Panc1 (cell line): ENCODE results near the gene SCO2.

Experiments used
- POLR2AphosphoS5 ChIP-seq: IDR thresholded peaks from 2 replicates; pipeline ENCODE4 v1.6.1; 2012; ENCODE audit warnings: mild to moderate bottlenecking, low read depth, low read length, moderate library complexity
- SIN3A ChIP-seq: IDR thresholded peaks from 2 replicates; pipeline ENCODE4 v1.6.1; 2012; ENCODE audit warnings: low read depth, mild to moderate bottlenecking, low read length, moderate library complexity, borderline replicate concordance; ENCODE audit not compliant: insufficient read depth
- TCF7L2 ChIP-seq: IDR thresholded peaks from 2 replicates; pipeline ENCODE4 v1.6.1; 2011; ENCODE audit warnings: mild to moderate bottlenecking, low read depth, low read length, inconsistent platforms
- TF ChIP-seq, protein P1 (sequence below): fragments of 450-650 bp; IDR thresholded peaks from 2 replicates; pipeline ENCODE4 v1.5.1; 2017; ENCODE audit warnings: mild to moderate bottlenecking
- TF ChIP-seq, protein P2 (sequence below), 2 experiments: IDR thresholded peaks; 2 replicates each; pipeline ENCODE4 v1.6.1; 2011 to 2012; ENCODE audit warnings: low read depth in 2 of 2, control low read depth in 1 of 2, low read length in 1 of 2, mild to moderate bottlenecking in 1 of 2, moderate library complexity in 1 of 2; ENCODE audit not compliant: insufficient read depth in 1 of 2

- TF ChIP-seq, protein P1, sequence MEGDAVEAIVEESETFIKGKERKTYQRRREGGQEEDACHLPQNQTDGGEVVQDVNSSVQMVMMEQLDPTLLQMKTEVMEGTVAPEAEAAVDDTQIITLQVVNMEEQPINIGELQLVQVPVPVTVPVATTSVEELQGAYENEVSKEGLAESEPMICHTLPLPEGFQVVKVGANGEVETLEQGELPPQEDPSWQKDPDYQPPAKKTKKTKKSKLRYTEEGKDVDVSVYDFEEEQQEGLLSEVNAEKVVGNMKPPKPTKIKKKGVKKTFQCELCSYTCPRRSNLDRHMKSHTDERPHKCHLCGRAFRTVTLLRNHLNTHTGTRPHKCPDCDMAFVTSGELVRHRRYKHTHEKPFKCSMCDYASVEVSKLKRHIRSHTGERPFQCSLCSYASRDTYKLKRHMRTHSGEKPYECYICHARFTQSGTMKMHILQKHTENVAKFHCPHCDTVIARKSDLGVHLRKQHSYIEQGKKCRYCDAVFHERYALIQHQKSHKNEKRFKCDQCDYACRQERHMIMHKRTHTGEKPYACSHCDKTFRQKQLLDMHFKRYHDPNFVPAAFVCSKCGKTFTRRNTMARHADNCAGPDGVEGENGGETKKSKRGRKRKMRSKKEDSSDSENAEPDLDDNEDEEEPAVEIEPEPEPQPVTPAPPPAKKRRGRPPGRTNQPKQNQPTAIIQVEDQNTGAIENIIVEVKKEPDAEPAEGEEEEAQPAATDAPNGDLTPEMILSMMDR, result no peak
- TF ChIP-seq, protein P2, sequence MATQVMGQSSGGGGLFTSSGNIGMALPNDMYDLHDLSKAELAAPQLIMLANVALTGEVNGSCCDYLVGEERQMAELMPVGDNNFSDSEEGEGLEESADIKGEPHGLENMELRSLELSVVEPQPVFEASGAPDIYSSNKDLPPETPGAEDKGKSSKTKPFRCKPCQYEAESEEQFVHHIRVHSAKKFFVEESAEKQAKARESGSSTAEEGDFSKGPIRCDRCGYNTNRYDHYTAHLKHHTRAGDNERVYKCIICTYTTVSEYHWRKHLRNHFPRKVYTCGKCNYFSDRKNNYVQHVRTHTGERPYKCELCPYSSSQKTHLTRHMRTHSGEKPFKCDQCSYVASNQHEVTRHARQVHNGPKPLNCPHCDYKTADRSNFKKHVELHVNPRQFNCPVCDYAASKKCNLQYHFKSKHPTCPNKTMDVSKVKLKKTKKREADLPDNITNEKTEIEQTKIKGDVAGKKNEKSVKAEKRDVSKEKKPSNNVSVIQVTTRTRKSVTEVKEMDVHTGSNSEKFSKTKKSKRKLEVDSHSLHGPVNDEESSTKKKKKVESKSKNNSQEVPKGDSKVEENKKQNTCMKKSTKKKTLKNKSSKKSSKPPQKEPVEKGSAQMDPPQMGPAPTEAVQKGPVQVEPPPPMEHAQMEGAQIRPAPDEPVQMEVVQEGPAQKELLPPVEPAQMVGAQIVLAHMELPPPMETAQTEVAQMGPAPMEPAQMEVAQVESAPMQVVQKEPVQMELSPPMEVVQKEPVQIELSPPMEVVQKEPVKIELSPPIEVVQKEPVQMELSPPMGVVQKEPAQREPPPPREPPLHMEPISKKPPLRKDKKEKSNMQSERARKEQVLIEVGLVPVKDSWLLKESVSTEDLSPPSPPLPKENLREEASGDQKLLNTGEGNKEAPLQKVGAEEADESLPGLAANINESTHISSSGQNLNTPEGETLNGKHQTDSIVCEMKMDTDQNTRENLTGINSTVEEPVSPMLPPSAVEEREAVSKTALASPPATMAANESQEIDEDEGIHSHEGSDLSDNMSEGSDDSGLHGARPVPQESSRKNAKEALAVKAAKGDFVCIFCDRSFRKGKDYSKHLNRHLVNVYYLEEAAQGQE (IDR thresholded peaks at IDR 0.05; ENCODE audit: insufficient read depth in 1 of 2, low read depth in 2 of 2, low read length in 1 of 2), result no peak
- TF ChIP-seq TCF7L2 (no peak), POLR2AphosphoS5 (no peak), SIN3A (no peak)
Measured at GRCh38 chr22:50477923-50478322, 47.5 kb downstream of the SCO2 start.
